Right lobe of liver (tissue), 6 donors: ENCODE results near the gene FEN1. TPM values are rescaled to one million over a fixed set of nuclear protein-coding genes. Genes with fewer than 3 reads are reported as not detected.

Experiments used
- ATAC-seq, 4 donors: fragments of 200-7000 bp; cut with Tn5 transposase; one replicate each; pipeline ENCODE4 v1.9.1; 2020; ENCODE audit warnings: mild to moderate bottlenecking in 4 of 4, moderate library complexity in 4 of 4
- DNase-seq, 3 donors: peaks; one replicate each; pipeline ENCODE4 v3.0.0-alpha.2; 2020
- H3K27ac ChIP-seq, 3 donors: fragments of 200-600 bp; one replicate each; pipeline ENCODE4 v1.8.0; 2022
- H3K27me3 ChIP-seq, 2 donors: fragments of 200-600 bp; one replicate each; pipeline ENCODE4 v1.8.0; 2022
- H3K36me3 ChIP-seq, 4 donors: fragments of 200-600 bp; sonication (generic) in 1 of 4; one replicate each; pipeline versions ENCODE4 v1.5.1 to v1.8.0; 2017 to 2022; ENCODE audit warnings: control low read depth in 1 of 4
- H3K4me1 ChIP-seq, 4 donors: fragments of 200-600 bp; sonication (generic) in 1 of 4; one replicate each; pipeline versions ENCODE4 v1.5.1 to v1.8.0; 2017 to 2022; ENCODE audit warnings: control low read depth in 1 of 4
- H3K4me3 ChIP-seq, 3 donors: fragments of 200-600 bp; one replicate each; pipeline ENCODE4 v1.8.0; 2022
- H3K9me3 ChIP-seq, 4 donors: fragments of 200-600 bp; sonication (generic) in 1 of 4; one replicate each; pipeline versions ENCODE4 v1.5.1 to v1.8.0; 2017 to 2022; ENCODE audit warnings: control low read depth in 1 of 4
- POLR2A ChIP-seq: fragments of 450-650 bp; IDR thresholded peaks from one replicate; pipeline ENCODE4 v1.6.1; 2017; ENCODE audit warnings: antibody characterized with exemption, mild to moderate bottlenecking
- WGBS: methylation state at CpG from one replicate; pipeline ENCODE4 v1.1.6; 2018; ENCODE audit warnings: low coverage, low lambda C conversion rate; ENCODE audit not compliant: insufficient coverage; ENCODE audit errors: missing lambda C conversion rate; 5-methylcytosine and 5-hydroxymethylcytosine counted together
- intact Hi-C, 2 donors: fragments of 100-400 bp; cut with DNase I; formaldehyde crosslinking; loops; one replicate each; pipeline versions ENCODE4 v1.11.2 to v1.14.1; 2022
- total RNA-seq, 6 experiments: library from RNA; depleted of rRNA in 2 of 6; stranded (reverse); fragments of >200 nt in 2 of 6; fragmentation: NEBNext Ultra II Directional in 3 of 6; extraction: Animal tissue kit (Norgen Biotek cat#: 25700) in 3 of 6; gene quantifications; one replicate each; pipeline versions ENCODE4 v1.1.0 to v1.2.4, GENCODE V29; 2016 to 2023
- TF ChIP-seq, protein P1 (sequence below), 4 donors: fragments of 200-600 bp in 3 of 4; fragments of 450-650 bp in 1 of 4; IDR thresholded peaks; one replicate each; pipeline versions ENCODE4 v1.5.1 to v1.8.0; 2016 to 2022; ENCODE audit warnings: antibody characterized with exemption in 4 of 4, mild to moderate bottlenecking in 2 of 4
- donor health status: DM: no; HTN: yes; CAD: no.
- donor health status: DM: no; HTN: no; CAD: no.
- donor health status: DM: no; HTN: no; CAD: no.
- donor health status: DM: no; HTN: yes; CAD: no.
- donor health status: DM: no; HTN: yes; CAD: no.

Gene FEN1
- total RNA-seq, 6 experiments from 2014 or later = 4.0 to 13.3 (median 5.4) TPM

- Histone ChIP-seq H3K27me3 (no peaks in the 10 kb centered on the region), H3K4me1 (no peaks in the 10 kb centered on the region), H3K9me3 (no peaks in the 10 kb centered on the region), H3K27ac (no peak overlapping the region), H3K36me3 (peaks cover 0 to 23% (median 10%) of the 10 kb centered on the region in 4 donors), H3K4me3 (no peak overlapping the region)
- intact Hi-C loops = no loop called here
- TF ChIP-seq, protein P1, sequence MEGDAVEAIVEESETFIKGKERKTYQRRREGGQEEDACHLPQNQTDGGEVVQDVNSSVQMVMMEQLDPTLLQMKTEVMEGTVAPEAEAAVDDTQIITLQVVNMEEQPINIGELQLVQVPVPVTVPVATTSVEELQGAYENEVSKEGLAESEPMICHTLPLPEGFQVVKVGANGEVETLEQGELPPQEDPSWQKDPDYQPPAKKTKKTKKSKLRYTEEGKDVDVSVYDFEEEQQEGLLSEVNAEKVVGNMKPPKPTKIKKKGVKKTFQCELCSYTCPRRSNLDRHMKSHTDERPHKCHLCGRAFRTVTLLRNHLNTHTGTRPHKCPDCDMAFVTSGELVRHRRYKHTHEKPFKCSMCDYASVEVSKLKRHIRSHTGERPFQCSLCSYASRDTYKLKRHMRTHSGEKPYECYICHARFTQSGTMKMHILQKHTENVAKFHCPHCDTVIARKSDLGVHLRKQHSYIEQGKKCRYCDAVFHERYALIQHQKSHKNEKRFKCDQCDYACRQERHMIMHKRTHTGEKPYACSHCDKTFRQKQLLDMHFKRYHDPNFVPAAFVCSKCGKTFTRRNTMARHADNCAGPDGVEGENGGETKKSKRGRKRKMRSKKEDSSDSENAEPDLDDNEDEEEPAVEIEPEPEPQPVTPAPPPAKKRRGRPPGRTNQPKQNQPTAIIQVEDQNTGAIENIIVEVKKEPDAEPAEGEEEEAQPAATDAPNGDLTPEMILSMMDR (IDR thresholded peaks at IDR 0.05) = no peak
- no peak for TF ChIP-seq POLR2A
- ATAC-seq = no peak
- DNase-seq = no peak
- WGBS = 33% methylated on average over 1 of the region's 4 CpGs
These were observed 20.2 kb downstream of the FEN1 start for GRCh38 chr11:61812736-61813411.

DNA sequence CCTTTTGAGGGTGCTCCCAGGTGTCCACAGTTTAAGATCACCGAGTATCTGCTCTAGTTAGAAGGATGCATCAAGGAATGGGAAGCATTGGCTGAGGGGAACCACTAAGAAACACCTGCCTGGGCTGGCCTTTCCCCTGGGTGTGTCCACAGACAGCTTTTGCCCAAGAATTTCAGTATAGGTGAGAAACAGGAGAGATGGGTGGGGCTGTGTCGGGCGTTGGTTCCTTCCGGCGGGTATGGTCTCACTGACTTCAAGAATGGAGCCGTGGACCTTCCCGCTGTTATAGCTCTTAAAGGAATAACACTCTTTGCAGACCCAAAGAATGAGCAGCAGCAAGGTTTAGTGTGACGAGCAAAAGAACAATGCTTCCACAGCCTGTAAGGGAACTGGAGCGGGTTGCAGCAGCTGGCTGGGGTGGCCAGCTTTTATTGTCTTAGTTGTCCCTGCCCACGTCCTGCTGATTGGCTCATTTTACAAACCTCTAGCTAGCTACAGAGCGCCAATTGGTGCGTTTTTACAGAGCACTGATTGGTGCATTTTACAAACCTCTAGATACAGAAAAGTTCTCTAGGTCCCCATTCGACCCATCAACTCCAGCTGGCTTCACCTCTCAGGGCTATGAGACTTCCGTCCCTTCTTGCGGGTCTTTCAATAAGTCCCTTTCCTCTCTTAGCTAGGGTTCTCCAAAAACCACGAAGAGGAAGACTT is 21.7 kb downstream of the FEN1 start:
- DNase-seq = no peak
- ATAC-seq = no peak
- Histone ChIP-seq H3K9me3 (no peaks in the 10 kb centered on the region), H3K4me3 (peak overlapping the region; percentile 15 to 68 (median 64)), H3K27me3 (no peaks in the 10 kb centered on the region), H3K4me1 (no peaks in the 10 kb centered on the region), H3K36me3 (peaks cover 0 to 20% (median 9%) of the 10 kb centered on the region in 4 donors), H3K27ac (peak overlapping the region; percentile 42 to 95 (median 52))
- WGBS = 73% methylated on average over 11 of the region's 16 CpGs
- no peak for TF ChIP-seq POLR2A
- TF ChIP-seq, protein P1 (IDR thresholded peaks at IDR 0.05) = no peak
- intact Hi-C loops = no loop called here

DNA sequence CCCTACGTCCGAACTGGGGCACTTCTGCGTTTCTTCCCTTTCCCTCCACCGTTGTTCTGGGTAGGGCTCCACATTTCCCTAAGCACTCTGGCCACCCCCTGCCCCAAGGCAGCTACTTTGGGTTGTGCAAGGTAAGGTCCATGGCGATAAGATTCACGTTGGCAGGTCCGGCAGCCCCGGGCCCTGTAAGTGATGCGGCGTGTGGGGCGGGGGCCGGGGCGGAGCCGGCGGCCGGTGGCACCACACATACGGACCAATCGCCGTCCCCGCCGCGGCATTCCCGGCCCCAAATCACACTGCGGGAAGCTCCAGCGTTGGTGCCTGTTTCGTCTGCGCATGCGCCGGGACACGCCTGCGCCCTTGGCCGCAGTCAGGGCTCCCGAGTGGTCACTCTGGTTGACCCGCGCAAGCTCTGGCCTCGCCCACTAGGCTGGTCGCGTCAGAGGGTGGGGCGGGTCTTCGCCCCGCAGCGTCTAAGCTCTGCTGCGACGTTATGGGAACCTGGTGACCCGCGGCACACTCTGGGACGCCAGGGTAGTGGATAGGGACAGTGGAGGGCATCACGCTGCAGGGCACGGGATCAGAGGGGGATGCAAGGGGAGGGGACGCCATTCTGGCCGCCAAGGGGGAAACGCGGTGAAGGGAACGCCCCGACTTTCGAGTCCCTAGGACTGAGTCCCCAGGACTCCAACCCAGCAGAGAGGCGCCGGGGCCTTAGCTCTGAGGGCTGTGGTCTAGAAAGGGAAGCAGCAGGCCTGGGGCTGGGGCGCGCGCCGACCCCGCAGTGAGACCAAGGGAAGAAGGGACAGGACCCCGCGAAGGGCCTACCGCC is 22.5 kb downstream of the FEN1 start:
- Histone ChIP-seq H3K36me3 (peaks cover 0 to 15% (median 8%) of the 10 kb centered on the region in 4 donors), H3K27me3 (no peaks in the 10 kb centered on the region), H3K4me3 (peak overlapping the region; percentile 45 to 68 (median 64)), H3K9me3 (no peaks in the 10 kb centered on the region), H3K4me1 (peaks cover 0 to 5% (median 0%) of the 10 kb centered on the region in 4 donors), H3K27ac (peak overlapping the region; percentile 95 to 99 (median 96))
- ATAC-seq (peak; percentile 91 to 97 (median 92)), DNase-seq (peak; percentile 97 to 98 (median 98))
- WGBS = 5% methylated on average over 9 of the region's 66 CpGs
- intact Hi-C loops = no loop called here
- TF ChIP-seq, protein P1 (IDR thresholded peaks at IDR 0.05) = no peak
- peak; percentile 95 for TF ChIP-seq POLR2A
